Panc1 (cell line): ENCODE results near the gene LEKR1. TPM values are rescaled to one million over a fixed set of nuclear protein-coding genes. Genes with fewer than 3 reads are reported as not detected.
"Not testable (repeated sequence)": the region's sequence is repeated elsewhere in the genome, so short reads cannot be mapped to it uniquely, and the experiment has no call there.

ENCODE experiments used
- ATAC-seq: fragments of 200-7000 bp; cut with Tn5 transposase; 2 replicates; pipeline ENCODE4 v1.9.1; 2020; ENCODE audit warnings: mild to moderate bottlenecking, moderate library complexity
- BruUV-seq: library from RNA; stranded (reverse); fragments of 400-500 nt; replicated peaks from 2 replicates; lab custom pipeline; 2021; lab: Mats Ljungman, UMichigan
- CTCF ChIA-PET: fragments of 300-600 bp; sonication (Branson Sonifier 250); formaldehyde crosslinking; loops from one replicate; lab custom pipeline; 2022; ENCODE audit warnings: antibody characterized with exemption; lab: Charles Lee
- POLR2A ChIA-PET: fragments of 300-600 bp; sonication (Branson Sonifier 250); formaldehyde crosslinking; loops from one replicate; lab custom pipeline; 2022; ENCODE audit warnings: antibody characterized with exemption; lab: Charles Lee
- DNase-seq: peaks from one replicate; pipeline ENCODE4 v3.0.0-alpha.2; 2010; ENCODE audit warnings: low read depth, low spot score
- H3K27ac ChIP-seq: 2 replicates; pipeline ENCODE4 v1.5.1; 2011; ENCODE audit warnings: mild to moderate bottlenecking, low read length, inconsistent platforms
- H3K27me3 ChIP-seq: fragments of 200-500 bp; sonication (Bioruptor generic); 2 replicates; pipeline ENCODE4 v1.6.0; 2014; ENCODE audit warnings: low read length, inconsistent platforms; ENCODE audit not compliant: control insufficient read depth, insufficient read depth
- H3K36me3 ChIP-seq: fragments of 200-500 bp; sonication (Bioruptor generic); 2 replicates; pipeline ENCODE4 v1.5.1; 2014; ENCODE audit warnings: inconsistent platforms, mild to moderate bottlenecking, low read length, moderate library complexity; ENCODE audit not compliant: control insufficient read depth, insufficient read depth
- H3K4me1 ChIP-seq: 2 replicates; pipeline ENCODE4 v1.5.1; 2011; ENCODE audit warnings: inconsistent platforms, mild to moderate bottlenecking, low read length, moderate library complexity; ENCODE audit not compliant: control insufficient read depth, insufficient read depth
- H3K4me3 ChIP-seq, 2 experiments: 2 replicates each; pipeline ENCODE4 v1.5.1; 2011 to 2012; ENCODE audit warnings: low read depth in 2 of 2, low read length in 2 of 2, mild to moderate bottlenecking in 2 of 2, inconsistent platforms in 1 of 2, moderate library complexity in 1 of 2
- H3K9me3 ChIP-seq: fragments of 200-500 bp; sonication (Bioruptor generic); 2 replicates; pipeline ENCODE4 v1.5.1; 2014; ENCODE audit warnings: low read depth, mild to moderate bottlenecking, inconsistent platforms, low read length, moderate library complexity; ENCODE audit not compliant: control insufficient read depth, insufficient read depth
- POLR2AphosphoS5 ChIP-seq: IDR thresholded peaks from 2 replicates; pipeline ENCODE4 v1.6.1; 2012; ENCODE audit warnings: mild to moderate bottlenecking, low read depth, low read length, moderate library complexity
- SIN3A ChIP-seq: IDR thresholded peaks from 2 replicates; pipeline ENCODE4 v1.6.1; 2012; ENCODE audit warnings: low read depth, mild to moderate bottlenecking, low read length, moderate library complexity, borderline replicate concordance; ENCODE audit not compliant: insufficient read depth
- TCF7L2 ChIP-seq: IDR thresholded peaks from 2 replicates; pipeline ENCODE4 v1.6.1; 2011; ENCODE audit warnings: mild to moderate bottlenecking, low read depth, low read length, inconsistent platforms
- in situ Hi-C: cut with HindIII; loops from 2 replicates; pipeline ENCODE4 v1.10.0; 2016; ENCODE audit warnings: low sequenced_read_pairs, low pct_unique_long_range_greater_than_20kb
- intact Hi-C: fragments of 100-400 bp; cut with micrococcal nuclease; formaldehyde crosslinking; loops from one replicate; pipeline ENCODE4 v1.10.0; 2022; ENCODE audit not compliant: unreplicated experiment
- total RNA-seq: library from RNA; stranded (reverse); gene quantifications from one replicate; pipeline ENCODE4 v1.2.1, GENCODE V29; 2021; ENCODE audit not compliant: unreplicated experiment
- TF ChIP-seq, protein P1 (sequence below), 2 experiments: IDR thresholded peaks; 2 replicates each; pipeline ENCODE4 v1.6.1; 2011 to 2012; ENCODE audit warnings: low read depth in 2 of 2, control low read depth in 1 of 2, low read length in 1 of 2, mild to moderate bottlenecking in 1 of 2, moderate library complexity in 1 of 2; ENCODE audit not compliant: insufficient read depth in 1 of 2
- TF ChIP-seq, protein P2 (sequence below): fragments of 450-650 bp; IDR thresholded peaks from 2 replicates; pipeline ENCODE4 v1.5.1; 2017; ENCODE audit warnings: mild to moderate bottlenecking

The LEKR1 gene
- total RNA-seq, 1 experiment from 2014 or later: not detected

DNA sequence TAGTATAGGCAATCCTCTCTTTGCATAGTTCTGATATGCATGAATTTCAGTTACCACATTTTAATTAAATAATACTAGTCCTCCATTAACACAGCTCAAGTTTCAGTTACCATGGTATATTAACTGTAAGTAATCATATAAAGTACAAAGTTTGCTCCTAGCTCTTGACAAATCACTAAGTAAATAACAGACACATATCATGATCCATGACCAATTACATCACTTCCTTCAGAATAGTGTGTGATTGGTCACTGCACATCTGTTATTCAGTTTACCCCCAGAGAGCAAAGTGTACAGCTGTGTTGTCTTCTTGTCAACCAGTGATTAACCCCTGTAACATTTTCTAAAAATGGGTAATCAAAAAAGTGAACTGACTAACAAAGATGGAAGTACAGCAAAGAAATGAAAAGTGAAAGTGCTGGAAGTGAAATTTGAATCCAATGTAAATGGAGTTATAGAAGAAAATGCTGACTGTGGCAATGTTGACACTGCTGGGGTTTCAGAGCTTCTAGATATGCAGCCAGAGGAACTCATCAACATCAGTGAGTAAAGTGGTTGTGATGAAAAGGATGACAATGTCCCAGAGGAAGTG lies 30.2 kb upstream of the LEKR1 start:
- Histone ChIP-seq H3K27me3 (no peaks in the 10 kb centered on the region), H3K27ac (peak overlapping the region; percentile 27; the same call in 1 of the 2 replicates), H3K9me3 (no peaks in the 10 kb centered on the region; the same call in 1 of the 2 replicates), H3K4me1 (no peaks in the 10 kb centered on the region), H3K36me3 (no peaks in the 10 kb centered on the region), H3K4me3 (no peak overlapping the region)
- intact Hi-C loops: no loop called here
- no TSS peak for BruUV-seq
- ChIA-PET POLR2A (no interaction called here), CTCF (no interaction called here)
- TF ChIP-seq, protein P1, sequence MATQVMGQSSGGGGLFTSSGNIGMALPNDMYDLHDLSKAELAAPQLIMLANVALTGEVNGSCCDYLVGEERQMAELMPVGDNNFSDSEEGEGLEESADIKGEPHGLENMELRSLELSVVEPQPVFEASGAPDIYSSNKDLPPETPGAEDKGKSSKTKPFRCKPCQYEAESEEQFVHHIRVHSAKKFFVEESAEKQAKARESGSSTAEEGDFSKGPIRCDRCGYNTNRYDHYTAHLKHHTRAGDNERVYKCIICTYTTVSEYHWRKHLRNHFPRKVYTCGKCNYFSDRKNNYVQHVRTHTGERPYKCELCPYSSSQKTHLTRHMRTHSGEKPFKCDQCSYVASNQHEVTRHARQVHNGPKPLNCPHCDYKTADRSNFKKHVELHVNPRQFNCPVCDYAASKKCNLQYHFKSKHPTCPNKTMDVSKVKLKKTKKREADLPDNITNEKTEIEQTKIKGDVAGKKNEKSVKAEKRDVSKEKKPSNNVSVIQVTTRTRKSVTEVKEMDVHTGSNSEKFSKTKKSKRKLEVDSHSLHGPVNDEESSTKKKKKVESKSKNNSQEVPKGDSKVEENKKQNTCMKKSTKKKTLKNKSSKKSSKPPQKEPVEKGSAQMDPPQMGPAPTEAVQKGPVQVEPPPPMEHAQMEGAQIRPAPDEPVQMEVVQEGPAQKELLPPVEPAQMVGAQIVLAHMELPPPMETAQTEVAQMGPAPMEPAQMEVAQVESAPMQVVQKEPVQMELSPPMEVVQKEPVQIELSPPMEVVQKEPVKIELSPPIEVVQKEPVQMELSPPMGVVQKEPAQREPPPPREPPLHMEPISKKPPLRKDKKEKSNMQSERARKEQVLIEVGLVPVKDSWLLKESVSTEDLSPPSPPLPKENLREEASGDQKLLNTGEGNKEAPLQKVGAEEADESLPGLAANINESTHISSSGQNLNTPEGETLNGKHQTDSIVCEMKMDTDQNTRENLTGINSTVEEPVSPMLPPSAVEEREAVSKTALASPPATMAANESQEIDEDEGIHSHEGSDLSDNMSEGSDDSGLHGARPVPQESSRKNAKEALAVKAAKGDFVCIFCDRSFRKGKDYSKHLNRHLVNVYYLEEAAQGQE (IDR thresholded peaks at IDR 0.05; ENCODE audit: insufficient read depth in 1 of 2, low read depth in 2 of 2, low read length in 1 of 2): no peak
- no peak for TF ChIP-seq SIN3A
- TF ChIP-seq, protein P2, sequence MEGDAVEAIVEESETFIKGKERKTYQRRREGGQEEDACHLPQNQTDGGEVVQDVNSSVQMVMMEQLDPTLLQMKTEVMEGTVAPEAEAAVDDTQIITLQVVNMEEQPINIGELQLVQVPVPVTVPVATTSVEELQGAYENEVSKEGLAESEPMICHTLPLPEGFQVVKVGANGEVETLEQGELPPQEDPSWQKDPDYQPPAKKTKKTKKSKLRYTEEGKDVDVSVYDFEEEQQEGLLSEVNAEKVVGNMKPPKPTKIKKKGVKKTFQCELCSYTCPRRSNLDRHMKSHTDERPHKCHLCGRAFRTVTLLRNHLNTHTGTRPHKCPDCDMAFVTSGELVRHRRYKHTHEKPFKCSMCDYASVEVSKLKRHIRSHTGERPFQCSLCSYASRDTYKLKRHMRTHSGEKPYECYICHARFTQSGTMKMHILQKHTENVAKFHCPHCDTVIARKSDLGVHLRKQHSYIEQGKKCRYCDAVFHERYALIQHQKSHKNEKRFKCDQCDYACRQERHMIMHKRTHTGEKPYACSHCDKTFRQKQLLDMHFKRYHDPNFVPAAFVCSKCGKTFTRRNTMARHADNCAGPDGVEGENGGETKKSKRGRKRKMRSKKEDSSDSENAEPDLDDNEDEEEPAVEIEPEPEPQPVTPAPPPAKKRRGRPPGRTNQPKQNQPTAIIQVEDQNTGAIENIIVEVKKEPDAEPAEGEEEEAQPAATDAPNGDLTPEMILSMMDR: no peak
- no peak for TF ChIP-seq POLR2AphosphoS5
- TF ChIP-seq TCF7L2: no peak
- in situ Hi-C loops: no loop called here
- 0 out of 2 replicates have a peak, but pooled peaks have one; percentile 39 for ATAC-seq
- DNase-seq: no peak

DNA sequence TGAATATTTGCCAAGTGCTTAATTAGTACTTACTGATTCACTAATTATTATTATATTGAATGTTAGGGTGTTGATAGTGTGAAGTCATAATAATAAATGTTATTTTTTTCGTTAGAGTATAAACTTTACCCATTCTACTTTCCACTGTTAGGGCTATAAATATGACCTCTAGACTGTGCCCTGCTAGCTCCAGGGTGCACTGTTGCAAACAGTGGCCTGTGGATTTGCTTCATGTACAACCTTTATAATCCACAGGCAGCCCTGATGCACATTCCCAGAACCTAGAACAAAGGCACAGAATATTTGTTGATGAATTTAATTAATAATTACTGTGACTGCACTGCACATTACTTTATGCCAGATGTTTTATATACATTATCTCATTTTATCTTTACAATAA lies 28.8 kb upstream of the LEKR1 start:
- ChIA-PET CTCF (no interaction called here), POLR2A (no interaction called here)
- in situ Hi-C loops: no loop called here
- no peaks in the 10 kb centered on the region for H3K4me1 ChIP-seq
- no peaks in the 10 kb centered on the region for H3K27me3 ChIP-seq
- no TSS peak for BruUV-seq
- TF ChIP-seq, protein P1 (IDR thresholded peaks at IDR 0.05; ENCODE audit: insufficient read depth in 1 of 2, low read depth in 2 of 2, low read length in 1 of 2): no peak
- TF ChIP-seq, protein P2: no peak; the same call in 1 of the 2 replicates
- TF ChIP-seq POLR2AphosphoS5 (no peak), SIN3A (no peak), TCF7L2 (no peak)
- ATAC-seq: 0 out of 2 replicates have a peak, but pooled peaks have one; percentile 60
- H3K36me3 ChIP-seq: no peaks in the 10 kb centered on the region
- no peaks in the 10 kb centered on the region; the same call in 1 of the 2 replicates for H3K9me3 ChIP-seq
- no peak for DNase-seq
- intact Hi-C loops: no loop called here
- no peak overlapping the region for H3K27ac ChIP-seq
- H3K4me3 ChIP-seq: no peak overlapping the region

- H3K27me3 ChIP-seq, ATAC-seq, H3K27ac ChIP-seq, POLR2A ChIA-PET, H3K9me3 ChIP-seq, H3K4me3 ChIP-seq, H3K36me3 ChIP-seq, intact Hi-C loops, in situ Hi-C loops, H3K4me1 ChIP-seq, CTCF ChIA-PET, DNase-seq, BruUV-seq: not testable (repeated sequence)
Measured at GRCh38 chr3:156800287-156800686, 25.9 kb upstream of the LEKR1 start.
